HCT116 (cell line): ENCODE data around the gene OR7G1. TPM values are rescaled to one million over a fixed set of nuclear protein-coding genes. Genes with fewer than 3 reads are reported as not detected.

Experiments
- ATAC-seq: fragments of 200-7000 bp; cut with Tn5 transposase; 2 replicates; pipeline ENCODE4 v1.9.1; 2020; ENCODE audit warnings: mild to moderate bottlenecking, moderate library complexity
- BruUV-seq: library from RNA; stranded (reverse); fragments of 400-500 nt; replicated peaks from 2 replicates; lab custom pipeline; 2021; lab: Mats Ljungman, UMichigan
- CTCF ChIA-PET: fragments of 300-600 bp; sonication (Branson Sonifier 250); formaldehyde crosslinking; loops from one replicate; lab custom pipeline; 2021; ENCODE audit warnings: antibody characterized with exemption; lab: Charles Lee
- POLR2A ChIA-PET: fragments of 300-600, 350-600 bp; sonication (Branson Sonifier 250); formaldehyde crosslinking; loops from one replicate; lab custom pipeline; 2021; ENCODE audit warnings: antibody characterized with exemption; lab: Charles Lee
- RAD21 ChIA-PET, 2 experiments: fragments of 300-600 bp; sonication (Branson Sonifier 250); formaldehyde crosslinking; loops; one replicate each; lab custom pipeline; 2023; ENCODE audit warnings: low total read pairs in 2 of 2; ENCODE audit not compliant: uncharacterized antibody in 2 of 2, unreplicated experiment in 2 of 2, low non-redundant PET in 1 of 2; lab: Charles Lee
- DNase-seq: peaks from one replicate; pipeline ENCODE4 v3.0.0-alpha.2; 2010; ENCODE audit warnings: low read depth, low spot score
- H2AFZ ChIP-seq: fragments of 200-600 bp; shearing (Covaris generic), sonication (generic); 2 replicates; pipeline ENCODE4 v1.6.1; 2017; ENCODE audit warnings: low read depth, mixed run types, mixed read lengths, antibody characterized with exemption, low read length; ENCODE audit not compliant: poor library complexity, severe bottlenecking
- H3K27ac ChIP-seq: 2 replicates; pipeline ENCODE4 v1.5.1; 2012; ENCODE audit warnings: low read depth, low read length
- H3K27me3 ChIP-seq: fragments of 200-600 bp; sonication (generic); 2 replicates; pipeline ENCODE4 v1.6.1; 2016; ENCODE audit warnings: mixed run types, low read length, mixed read lengths; ENCODE audit not compliant: insufficient read depth
- H3K36me3 ChIP-seq, 2 experiments: fragments of 200-500 bp in 1 of 2; fragments of 200-600 bp in 1 of 2; sonication (Bioruptor generic) in 1 of 2; sonication (generic) in 1 of 2; 2 replicates each; pipeline versions ENCODE4 v1.5.1 to v1.6.1; 2014 to 2016; ENCODE audit warnings: low read length in 2 of 2, inconsistent platforms in 1 of 2, mixed read lengths in 1 of 2, mixed run types in 1 of 2; ENCODE audit not compliant: insufficient read depth in 2 of 2, control insufficient read depth in 1 of 2
- H3K4me1 ChIP-seq, 2 experiments: fragments of 200-600 bp in 1 of 2; sonication (generic) in 1 of 2; 2 replicates each; pipeline versions ENCODE4 v1.5.1 to v1.6.1; 2012 to 2017; ENCODE audit warnings: low read length in 2 of 2, inconsistent platforms in 1 of 2, mild to moderate bottlenecking in 1 of 2, mixed read lengths in 1 of 2, mixed run types in 1 of 2, moderate library complexity in 1 of 2; ENCODE audit not compliant: insufficient read depth in 2 of 2, control insufficient read depth in 1 of 2
- H3K4me2 ChIP-seq: fragments of 200-600 bp; sonication (generic); 2 replicates; pipeline ENCODE4 v1.6.1; 2017; ENCODE audit warnings: mixed run types, low read length, mixed read lengths
- H3K4me3 ChIP-seq, 2 experiments: fragments of 200-600 bp in 1 of 2; sonication (generic) in 1 of 2; replicated peaks in 1 of 2; 2 replicates each; pipeline ENCODE4 v1.5.1; 2011 to 2016; ENCODE audit warnings: low read length in 2 of 2, control low read depth in 1 of 2, low read depth in 1 of 2, mild to moderate bottlenecking in 1 of 2, mixed read lengths in 1 of 2, mixed run types in 1 of 2
- H3K79me2 ChIP-seq: fragments of 200-600 bp; sonication (generic); 2 replicates; pipeline ENCODE4 v1.6.1; 2017; ENCODE audit warnings: mild to moderate bottlenecking, mixed run types, low read length, moderate library complexity, mixed read lengths; ENCODE audit not compliant: insufficient read depth
- H3K9ac ChIP-seq: fragments of 200-600 bp; sonication (generic); 2 replicates; pipeline ENCODE4 v1.6.1; 2016; ENCODE audit warnings: low read length, mixed read lengths
- H3K9me2 ChIP-seq: fragments of 200-600 bp; sonication (generic), shearing (Covaris generic); 2 replicates; pipeline ENCODE4 v1.6.1; 2017; ENCODE audit warnings: mixed run types, mild to moderate bottlenecking, moderate library complexity; ENCODE audit not compliant: insufficient read depth
- H3K9me3 ChIP-seq, 2 experiments: fragments of 200-500 bp in 1 of 2; fragments of 200-600 bp in 1 of 2; sonication (Bioruptor generic) in 1 of 2; sonication (generic) in 1 of 2; 2 replicates each; pipeline ENCODE4 v1.6.1; 2014 to 2017; ENCODE audit warnings: low read length in 2 of 2, mixed read lengths in 2 of 2, inconsistent platforms in 1 of 2, low read depth in 1 of 2, mild to moderate bottlenecking in 1 of 2, mixed run types in 1 of 2, moderate library complexity in 1 of 2; ENCODE audit not compliant: control insufficient read depth in 1 of 2, insufficient read depth in 1 of 2
- H4K20me1 ChIP-seq: fragments of 200-600 bp; sonication (generic), shearing (Covaris generic); 2 replicates; pipeline ENCODE4 v1.6.1; 2017; ENCODE audit warnings: mixed run types, mild to moderate bottlenecking, moderate library complexity; ENCODE audit not compliant: insufficient read depth
- CEBPB ChIP-seq: IDR thresholded peaks from 2 replicates; pipeline ENCODE4 v1.6.1; 2012; ENCODE audit warnings: low read depth
- EGR1 ChIP-seq: IDR thresholded peaks from 2 replicates; pipeline ENCODE4 v1.6.1; 2012; ENCODE audit warnings: low read depth
- EZH2 ChIP-seq: fragments of 200-600 bp; sonication (generic); IDR thresholded peaks from 2 replicates; pipeline ENCODE4 v1.6.1; 2017; ENCODE audit warnings: antibody characterized with exemption, mixed run types
- FOSL1 ChIP-seq: IDR thresholded peaks from 2 replicates; pipeline ENCODE4 v1.6.1; 2012; ENCODE audit warnings: low read depth
- JUND ChIP-seq: IDR thresholded peaks from 2 replicates; pipeline ENCODE4 v1.6.1; 2012
- POLR2A ChIP-seq: IDR thresholded peaks from 2 replicates; pipeline ENCODE4 v1.7.0; 2011; ENCODE audit warnings: borderline replicate concordance; ENCODE audit not compliant: insufficient read depth, insufficient read length; ENCODE audit errors: extremely low read depth
- POLR2AphosphoS5 ChIP-seq: IDR thresholded peaks from 2 replicates; pipeline ENCODE4 v1.6.1; 2011; ENCODE audit warnings: mild to moderate bottlenecking, low read depth, low read length, moderate library complexity
- RAD21 ChIP-seq: IDR thresholded peaks from 2 replicates; pipeline ENCODE4 v1.6.1; 2012; ENCODE audit warnings: low read depth, mild to moderate bottlenecking
- SIN3A ChIP-seq: IDR thresholded peaks from 2 replicates; pipeline ENCODE4 v1.6.1; 2012; ENCODE audit warnings: low read depth
- SRF ChIP-seq: IDR thresholded peaks from 2 replicates; pipeline ENCODE4 v1.6.1; 2012; ENCODE audit warnings: low read depth
- TCF7L2 ChIP-seq: IDR thresholded peaks from 2 replicates; pipeline ENCODE4 v1.7.0; 2011; ENCODE audit warnings: borderline replicate concordance, inconsistent platforms; ENCODE audit not compliant: insufficient read depth, insufficient read length; ENCODE audit errors: extremely low read depth
- ZFX ChIP-seq: fragments of 450-650 bp; IDR thresholded peaks from 2 replicates; pipeline ENCODE4 v1.6.1; 2017
- ZNF274 ChIP-seq: fragments of 200-500 bp; sonication (Bioruptor generic); IDR thresholded peaks from 2 replicates; pipeline ENCODE4 v1.6.1; 2014; ENCODE audit warnings: mild to moderate bottlenecking, low read depth, low read length, inconsistent platforms
- intact Hi-C: fragments of 100-400 bp; cut with micrococcal nuclease; formaldehyde crosslinking; loops from 2 replicates; pipeline ENCODE4 v1.10.0; 2022
- total RNA-seq: library from RNA; stranded (reverse); gene quantifications from one replicate; pipeline ENCODE4 v1.2.1, GENCODE V29; 2021; ENCODE audit not compliant: unreplicated experiment
- TF ChIP-seq, protein P1 (sequence below): IDR thresholded peaks from 2 replicates; pipeline ENCODE4 v1.6.1; 2012; ENCODE audit warnings: low read depth
- TF ChIP-seq, protein P2 (sequence below): IDR thresholded peaks from 2 replicates; pipeline ENCODE4 v1.6.1; 2012
- TF ChIP-seq, protein P3 (sequence below): IDR thresholded peaks from 2 replicates; pipeline ENCODE4 v1.6.1; 2011; ENCODE audit warnings: mild to moderate bottlenecking, low read length, moderate library complexity; ENCODE audit not compliant: insufficient replicate concordance; ENCODE audit errors: extremely low read depth
- TF ChIP-seq, protein P4 (sequence below): IDR thresholded peaks from 2 replicates; pipeline ENCODE4 v1.6.1; 2012
- TF ChIP-seq, protein P5 (sequence below), 3 experiments: fragments of 200-600 bp in 1 of 3; sonication (generic) in 1 of 3; IDR thresholded peaks in 2 of 3; conservative IDR thresholded peaks in 1 of 3; 2 replicates each; pipeline ENCODE4 v1.5.1; 2012 to 2017; ENCODE audit warnings: low read depth in 2 of 3, low read length in 2 of 3, antibody characterized with exemption in 1 of 3, borderline replicate concordance in 1 of 3, control low read depth in 1 of 3, mild to moderate bottlenecking in 1 of 3, mixed read lengths in 1 of 3, mixed run types in 1 of 3, moderate library complexity in 1 of 3; ENCODE audit not compliant: insufficient read depth in 1 of 3

The OR7G1 gene
- total RNA-seq, 1 experiment from 2014 or later = not detected

DNA sequence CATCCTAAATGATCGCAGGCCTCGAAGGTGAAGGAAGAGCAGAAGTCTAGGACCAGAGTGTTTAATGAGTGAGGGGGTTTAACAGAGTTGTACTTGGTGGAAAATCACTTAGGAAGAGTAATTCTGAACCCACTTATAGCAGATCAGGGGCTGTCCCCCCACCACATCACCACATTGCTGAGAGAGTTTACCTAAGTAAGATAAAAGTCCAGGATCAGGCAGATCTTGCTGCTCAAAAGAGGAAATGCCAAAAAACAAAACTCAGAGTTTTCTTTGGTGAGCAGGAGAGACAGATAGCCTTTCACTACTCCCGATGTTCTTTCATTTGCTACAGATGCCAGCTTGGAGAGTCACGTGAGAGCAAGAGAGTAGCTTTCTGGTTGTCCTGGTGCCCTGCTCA lies 40.0 kb upstream of the OR7G1 start (continued):
- TF ChIP-seq, protein P1, sequence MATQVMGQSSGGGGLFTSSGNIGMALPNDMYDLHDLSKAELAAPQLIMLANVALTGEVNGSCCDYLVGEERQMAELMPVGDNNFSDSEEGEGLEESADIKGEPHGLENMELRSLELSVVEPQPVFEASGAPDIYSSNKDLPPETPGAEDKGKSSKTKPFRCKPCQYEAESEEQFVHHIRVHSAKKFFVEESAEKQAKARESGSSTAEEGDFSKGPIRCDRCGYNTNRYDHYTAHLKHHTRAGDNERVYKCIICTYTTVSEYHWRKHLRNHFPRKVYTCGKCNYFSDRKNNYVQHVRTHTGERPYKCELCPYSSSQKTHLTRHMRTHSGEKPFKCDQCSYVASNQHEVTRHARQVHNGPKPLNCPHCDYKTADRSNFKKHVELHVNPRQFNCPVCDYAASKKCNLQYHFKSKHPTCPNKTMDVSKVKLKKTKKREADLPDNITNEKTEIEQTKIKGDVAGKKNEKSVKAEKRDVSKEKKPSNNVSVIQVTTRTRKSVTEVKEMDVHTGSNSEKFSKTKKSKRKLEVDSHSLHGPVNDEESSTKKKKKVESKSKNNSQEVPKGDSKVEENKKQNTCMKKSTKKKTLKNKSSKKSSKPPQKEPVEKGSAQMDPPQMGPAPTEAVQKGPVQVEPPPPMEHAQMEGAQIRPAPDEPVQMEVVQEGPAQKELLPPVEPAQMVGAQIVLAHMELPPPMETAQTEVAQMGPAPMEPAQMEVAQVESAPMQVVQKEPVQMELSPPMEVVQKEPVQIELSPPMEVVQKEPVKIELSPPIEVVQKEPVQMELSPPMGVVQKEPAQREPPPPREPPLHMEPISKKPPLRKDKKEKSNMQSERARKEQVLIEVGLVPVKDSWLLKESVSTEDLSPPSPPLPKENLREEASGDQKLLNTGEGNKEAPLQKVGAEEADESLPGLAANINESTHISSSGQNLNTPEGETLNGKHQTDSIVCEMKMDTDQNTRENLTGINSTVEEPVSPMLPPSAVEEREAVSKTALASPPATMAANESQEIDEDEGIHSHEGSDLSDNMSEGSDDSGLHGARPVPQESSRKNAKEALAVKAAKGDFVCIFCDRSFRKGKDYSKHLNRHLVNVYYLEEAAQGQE = no peak
- TF ChIP-seq SRF (no peak), CEBPB (no peak), EGR1 (no peak), POLR2AphosphoS5 (no peak), ZFX (no peak), JUND (no peak)
- TF ChIP-seq, protein P2, sequence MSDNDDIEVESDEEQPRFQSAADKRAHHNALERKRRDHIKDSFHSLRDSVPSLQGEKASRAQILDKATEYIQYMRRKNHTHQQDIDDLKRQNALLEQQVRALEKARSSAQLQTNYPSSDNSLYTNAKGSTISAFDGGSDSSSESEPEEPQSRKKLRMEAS = no peak

DNA sequence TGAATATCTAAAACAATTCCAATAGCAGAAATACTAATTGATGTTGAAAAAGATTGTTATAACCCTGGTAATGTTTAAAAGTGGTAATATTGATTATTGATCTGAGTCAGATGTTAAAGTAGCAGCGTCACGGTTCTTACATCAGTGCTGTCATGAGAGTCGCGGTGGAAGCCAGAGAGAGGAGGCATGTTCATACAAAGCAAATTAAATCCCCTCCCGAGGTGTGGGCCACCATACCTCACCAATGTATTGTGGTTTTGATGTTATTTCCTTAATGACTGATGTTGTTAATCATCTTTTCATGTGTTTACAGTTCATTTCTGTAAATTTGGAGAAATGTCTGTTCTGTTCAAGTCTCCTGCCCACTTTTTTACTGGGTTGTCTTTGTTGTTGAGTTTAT lies 35.8 kb upstream of the OR7G1 start:
- Histone ChIP-seq H3K9me3 (peaks cover 50 to 56% of the 10 kb centered on the region in 2 experiments; a peak in 3 of 4 replicates), H2AFZ (no peak overlapping the region), H3K9ac (no peak overlapping the region), H3K79me2 (peaks cover 100% of the 10 kb centered on the region), H3K4me2 (no peak overlapping the region), H3K36me3 (peaks cover 0 to 62% of the 10 kb centered on the region in 2 experiments), H3K4me3 (no peak overlapping the region), H3K27me3 (no peaks in the 10 kb centered on the region), H3K4me1 (peaks cover 0 to 6% of the 10 kb centered on the region in 2 experiments; a peak in 1 of 4 replicates), H3K9me2 (no peaks in the 10 kb centered on the region), H4K20me1 (no peaks in the 10 kb centered on the region), H3K27ac (no peak overlapping the region)
- POLR2A ChIA-PET = no interaction called here
- intact Hi-C loops = no loop called here
- BruUV-seq = no TSS peak
- CTCF ChIA-PET = no interaction called here
- DNase-seq (no peak), ATAC-seq (no peak)
- RAD21 ChIA-PET = no interaction called here
- TF ChIP-seq, protein P3, sequence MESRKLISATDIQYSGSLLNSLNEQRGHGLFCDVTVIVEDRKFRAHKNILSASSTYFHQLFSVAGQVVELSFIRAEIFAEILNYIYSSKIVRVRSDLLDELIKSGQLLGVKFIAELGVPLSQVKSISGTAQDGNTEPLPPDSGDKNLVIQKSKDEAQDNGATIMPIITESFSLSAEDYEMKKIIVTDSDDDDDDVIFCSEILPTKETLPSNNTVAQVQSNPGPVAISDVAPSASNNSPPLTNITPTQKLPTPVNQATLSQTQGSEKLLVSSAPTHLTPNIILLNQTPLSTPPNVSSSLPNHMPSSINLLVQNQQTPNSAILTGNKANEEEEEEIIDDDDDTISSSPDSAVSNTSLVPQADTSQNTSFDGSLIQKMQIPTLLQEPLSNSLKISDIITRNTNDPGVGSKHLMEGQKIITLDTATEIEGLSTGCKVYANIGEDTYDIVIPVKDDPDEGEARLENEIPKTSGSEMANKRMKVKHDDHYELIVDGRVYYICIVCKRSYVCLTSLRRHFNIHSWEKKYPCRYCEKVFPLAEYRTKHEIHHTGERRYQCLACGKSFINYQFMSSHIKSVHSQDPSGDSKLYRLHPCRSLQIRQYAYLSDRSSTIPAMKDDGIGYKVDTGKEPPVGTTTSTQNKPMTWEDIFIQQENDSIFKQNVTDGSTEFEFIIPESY = no peak
- TF ChIP-seq, protein P4, sequence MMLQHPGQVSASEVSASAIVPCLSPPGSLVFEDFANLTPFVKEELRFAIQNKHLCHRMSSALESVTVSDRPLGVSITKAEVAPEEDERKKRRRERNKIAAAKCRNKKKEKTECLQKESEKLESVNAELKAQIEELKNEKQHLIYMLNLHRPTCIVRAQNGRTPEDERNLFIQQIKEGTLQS = no peak
- no peak for TF ChIP-seq EZH2
- TF ChIP-seq JUND = no peak
- TF ChIP-seq, protein P5, sequence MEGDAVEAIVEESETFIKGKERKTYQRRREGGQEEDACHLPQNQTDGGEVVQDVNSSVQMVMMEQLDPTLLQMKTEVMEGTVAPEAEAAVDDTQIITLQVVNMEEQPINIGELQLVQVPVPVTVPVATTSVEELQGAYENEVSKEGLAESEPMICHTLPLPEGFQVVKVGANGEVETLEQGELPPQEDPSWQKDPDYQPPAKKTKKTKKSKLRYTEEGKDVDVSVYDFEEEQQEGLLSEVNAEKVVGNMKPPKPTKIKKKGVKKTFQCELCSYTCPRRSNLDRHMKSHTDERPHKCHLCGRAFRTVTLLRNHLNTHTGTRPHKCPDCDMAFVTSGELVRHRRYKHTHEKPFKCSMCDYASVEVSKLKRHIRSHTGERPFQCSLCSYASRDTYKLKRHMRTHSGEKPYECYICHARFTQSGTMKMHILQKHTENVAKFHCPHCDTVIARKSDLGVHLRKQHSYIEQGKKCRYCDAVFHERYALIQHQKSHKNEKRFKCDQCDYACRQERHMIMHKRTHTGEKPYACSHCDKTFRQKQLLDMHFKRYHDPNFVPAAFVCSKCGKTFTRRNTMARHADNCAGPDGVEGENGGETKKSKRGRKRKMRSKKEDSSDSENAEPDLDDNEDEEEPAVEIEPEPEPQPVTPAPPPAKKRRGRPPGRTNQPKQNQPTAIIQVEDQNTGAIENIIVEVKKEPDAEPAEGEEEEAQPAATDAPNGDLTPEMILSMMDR (IDR thresholded peaks at IDR 0.05 in 2 of 3, conservative IDR thresholded peaks at IDR 0.05 in 1 of 3; ENCODE audit: borderline replicate concordance in 1 of 3, insufficient read depth in 1 of 3, low read depth in 2 of 3, low read length in 2 of 3) = no peak
- no peak for TF ChIP-seq POLR2A
- no peak for TF ChIP-seq SIN3A
- TF ChIP-seq, protein P2 = no peak
- no peak for TF ChIP-seq EGR1
- no peak for TF ChIP-seq ZFX
- TF ChIP-seq ZNF274 = no peak
- no peak for TF ChIP-seq TCF7L2
- no peak for TF ChIP-seq FOSL1
- TF ChIP-seq SRF = no peak
- TF ChIP-seq RAD21 = no peak
- TF ChIP-seq POLR2AphosphoS5 = no peak
